Measurements from ENCODE around the gene UBASH3A. TPM values are rescaled to one million over a fixed set of nuclear protein-coding genes. Genes with fewer than 3 reads are reported as not detected.

UBASH3A gene, protein sequence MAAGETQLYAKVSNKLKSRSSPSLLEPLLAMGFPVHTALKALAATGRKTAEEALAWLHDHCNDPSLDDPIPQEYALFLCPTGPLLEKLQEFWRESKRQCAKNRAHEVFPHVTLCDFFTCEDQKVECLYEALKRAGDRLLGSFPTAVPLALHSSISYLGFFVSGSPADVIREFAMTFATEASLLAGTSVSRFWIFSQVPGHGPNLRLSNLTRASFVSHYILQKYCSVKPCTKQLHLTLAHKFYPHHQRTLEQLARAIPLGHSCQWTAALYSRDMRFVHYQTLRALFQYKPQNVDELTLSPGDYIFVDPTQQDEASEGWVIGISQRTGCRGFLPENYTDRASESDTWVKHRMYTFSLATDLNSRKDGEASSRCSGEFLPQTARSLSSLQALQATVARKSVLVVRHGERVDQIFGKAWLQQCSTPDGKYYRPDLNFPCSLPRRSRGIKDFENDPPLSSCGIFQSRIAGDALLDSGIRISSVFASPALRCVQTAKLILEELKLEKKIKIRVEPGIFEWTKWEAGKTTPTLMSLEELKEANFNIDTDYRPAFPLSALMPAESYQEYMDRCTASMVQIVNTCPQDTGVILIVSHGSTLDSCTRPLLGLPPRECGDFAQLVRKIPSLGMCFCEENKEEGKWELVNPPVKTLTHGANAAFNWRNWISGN
- not detected in 2 replicates for total RNA-seq (2014; rRNA removed; shearing (Covaris generic))

GRCh38 chr21:42403611-42404231 lies at the start of gene UBASH3A:
UBASH3A (plus strand) TSS chr21:42403902; CDS start chr21:42403946, 44 bp downstream.
- DNase-seq (ENCODE audit: low read depth), result no peak

DNA sequence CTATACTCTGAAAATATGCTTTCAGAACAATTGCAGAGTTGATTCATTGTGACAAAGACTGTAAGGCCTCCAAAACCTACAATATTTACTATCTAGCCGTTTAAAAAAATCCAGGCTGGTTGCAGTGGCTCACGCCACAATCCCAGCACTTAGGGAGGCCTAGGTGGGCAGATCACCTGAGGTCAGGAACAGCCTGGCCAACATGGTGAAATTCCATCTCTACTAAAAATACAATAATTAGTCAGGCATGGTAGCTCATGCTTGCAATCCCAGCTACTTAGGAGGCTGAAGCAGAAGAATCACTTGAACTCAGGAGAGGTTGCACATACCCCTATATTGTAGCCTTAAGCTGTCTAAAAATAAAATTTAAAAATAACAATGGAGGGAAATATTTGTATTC lies 47.7 kb upstream of the UBASH3A start:
- DNase-seq (ENCODE audit: low read depth), result no peak

DNA sequence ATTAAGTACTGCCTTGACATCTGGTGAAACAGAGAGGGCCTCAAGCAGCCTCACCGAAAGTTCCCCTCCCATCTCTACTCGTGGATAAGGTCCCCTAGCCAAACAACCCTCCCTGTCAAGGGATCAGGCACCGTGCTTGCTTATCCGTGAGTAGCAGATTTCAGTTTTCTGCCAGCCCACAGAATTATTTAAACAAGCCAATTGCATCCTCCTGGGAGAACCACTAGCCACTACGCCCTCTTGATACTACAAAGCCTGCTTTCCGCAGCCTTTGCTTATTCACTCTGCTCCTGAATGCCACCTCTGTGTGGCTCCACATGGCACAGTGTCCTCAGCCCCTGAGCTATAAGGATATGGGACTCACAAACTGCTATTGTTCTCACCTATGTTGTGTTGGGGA lies 47.1 kb upstream of the UBASH3A start:
- no peak for DNase-seq (ENCODE audit: low read depth)

DNA sequence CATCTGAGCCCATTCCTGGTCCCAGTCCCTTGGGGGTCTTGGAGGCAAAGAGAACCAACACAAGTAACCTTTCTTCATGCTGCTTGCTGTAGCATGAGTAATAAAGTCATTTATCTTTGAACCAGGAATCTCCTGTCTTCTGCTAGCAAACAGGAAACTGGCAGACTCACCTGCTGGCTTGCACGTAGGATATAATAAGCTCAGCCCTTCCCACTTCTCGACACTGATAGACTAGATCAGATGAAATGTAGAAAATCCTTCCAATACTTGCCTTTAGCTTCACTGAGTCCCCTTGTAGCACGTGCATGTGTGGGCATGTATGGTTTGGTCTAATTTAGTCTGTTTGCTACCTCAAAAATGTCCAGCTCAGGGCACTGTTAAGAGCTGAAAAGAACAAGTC lies 46.4 kb upstream of the UBASH3A start:
- no peak for DNase-seq (ENCODE audit: low read depth)

GRCh38 chr21:42358261-42358660 lies 45.4 kb upstream of the UBASH3A start:
- DNase-seq (ENCODE audit: low read depth), result no peak

- no peak for DNase-seq (ENCODE audit: low read depth)
Measured at GRCh38 chr21:42358937-42359336, 44.8 kb upstream of the UBASH3A start.

- no peak for DNase-seq (ENCODE audit: low read depth)
Measured at GRCh38 chr21:42360317-42360716, 43.4 kb upstream of the UBASH3A start.

DNA sequence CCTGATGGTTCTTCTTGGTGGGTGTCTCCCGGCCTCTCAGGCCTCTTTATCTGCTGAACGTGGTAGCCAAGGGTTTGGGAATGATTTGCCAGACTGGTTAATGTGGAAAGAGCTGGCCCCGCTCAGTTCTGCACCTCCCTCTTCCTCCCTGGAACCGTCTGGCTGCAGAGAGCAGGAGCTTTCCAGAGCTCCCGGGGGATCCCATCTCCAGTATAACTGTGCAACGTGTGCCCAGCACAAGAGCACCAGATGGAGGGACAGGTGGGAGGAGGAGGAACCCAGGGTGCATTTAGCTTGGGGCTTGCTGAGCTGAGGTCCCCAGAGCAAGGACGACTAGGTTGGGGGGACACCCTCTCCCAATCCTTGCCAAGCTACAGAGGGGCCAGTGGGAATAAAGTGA lies 42.4 kb upstream of the UBASH3A start:
- DNase-seq (ENCODE audit: low read depth), result no peak

DNA sequence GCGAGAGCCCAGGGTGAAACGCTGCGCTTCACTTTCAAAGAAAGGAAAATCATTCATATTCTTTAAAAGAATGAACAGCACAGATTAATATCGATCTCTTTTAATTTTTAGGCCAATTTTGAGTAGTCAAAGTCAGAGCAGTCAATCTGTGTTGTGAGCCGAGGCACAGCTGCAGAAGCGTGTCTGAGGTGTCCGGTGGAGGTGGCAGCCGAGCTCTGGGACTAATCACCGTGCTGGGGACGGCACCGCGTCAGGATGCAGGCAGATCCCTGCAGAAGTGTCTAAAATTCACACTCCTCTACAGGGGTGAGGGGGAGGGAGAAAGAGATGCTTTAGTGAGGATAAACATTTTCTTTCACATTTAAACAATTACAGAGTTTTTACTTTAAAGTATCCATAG lies 41.5 kb upstream of the UBASH3A start:
- DNase-seq (ENCODE audit: low read depth), result no peak

- DNase-seq (ENCODE audit: low read depth), result no peak
Measured at GRCh38 chr21:42362700-42363099, 41.0 kb upstream of the UBASH3A start.

- peak; percentile 26 for DNase-seq (ENCODE audit: low read depth)
Measured at GRCh38 chr21:42363312-42363711, 40.4 kb upstream of the UBASH3A start.

- no peak for DNase-seq (ENCODE audit: low read depth)
Measured at GRCh38 chr21:42364304-42364865, 39.3 kb upstream of the UBASH3A start.

DNA sequence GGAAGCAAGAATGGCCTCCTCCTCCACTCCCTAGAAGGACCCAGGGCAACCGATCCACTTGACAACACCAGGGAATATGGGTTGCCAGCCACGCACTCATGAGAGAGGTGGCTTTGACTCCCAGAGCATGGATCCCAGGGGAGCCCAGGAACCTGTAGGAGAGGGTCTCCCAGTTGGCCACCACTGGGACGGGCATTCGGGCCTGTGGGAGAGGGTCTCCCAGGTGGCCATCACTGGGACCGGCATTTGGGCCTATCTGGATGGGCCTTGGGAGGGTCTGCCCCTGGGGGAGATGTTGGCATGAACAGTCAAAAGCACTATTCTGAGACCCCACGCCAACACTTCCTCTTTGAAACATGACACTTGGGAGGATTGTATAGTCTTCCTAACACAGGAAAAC lies 37.9 kb upstream of the UBASH3A start:
- DNase-seq (ENCODE audit: low read depth), result no peak

DNA sequence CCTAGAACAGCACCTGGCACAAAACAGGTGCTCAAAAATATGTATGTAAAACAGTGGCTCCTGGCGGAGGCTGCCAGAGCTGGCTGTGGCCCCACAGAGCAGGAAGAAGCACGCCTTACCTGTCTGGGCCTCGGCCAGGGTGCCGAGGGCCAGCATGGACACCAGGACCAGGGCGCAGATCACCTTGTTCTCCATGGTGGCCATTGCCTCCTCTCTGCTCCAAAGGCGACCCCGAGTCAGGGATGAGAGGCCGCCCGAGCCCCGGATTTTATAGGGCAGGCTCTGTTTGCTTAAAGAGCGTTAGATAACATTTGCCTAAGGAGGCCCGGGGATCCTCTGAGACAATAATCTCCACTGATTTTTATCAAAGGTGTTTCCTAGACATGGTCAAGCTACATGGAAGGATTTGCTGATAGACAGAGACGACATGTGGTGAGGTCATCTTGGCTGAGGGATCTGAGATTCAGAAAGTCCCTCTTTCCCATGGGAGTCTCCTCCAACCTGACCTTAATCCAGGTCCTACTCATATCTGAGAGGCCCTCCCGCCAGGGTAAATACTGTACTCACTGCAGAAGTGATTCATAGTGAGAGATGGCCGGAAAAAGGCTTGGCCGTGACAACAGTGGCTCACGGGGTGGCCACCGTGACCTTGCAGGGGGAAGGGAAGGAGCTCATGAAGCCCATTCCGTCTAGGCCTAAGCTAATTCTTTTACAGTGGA lies 37.3 kb upstream of the UBASH3A start, which contains the start of gene TFF1:
Gene TFF1 (minus strand): TSS at position 244 of the 719 bp plus-strand sequence. CDS start 40 bp downstream, at position 204.
- DNase-seq (ENCODE audit: low read depth), result peak; percentile 72

DNA sequence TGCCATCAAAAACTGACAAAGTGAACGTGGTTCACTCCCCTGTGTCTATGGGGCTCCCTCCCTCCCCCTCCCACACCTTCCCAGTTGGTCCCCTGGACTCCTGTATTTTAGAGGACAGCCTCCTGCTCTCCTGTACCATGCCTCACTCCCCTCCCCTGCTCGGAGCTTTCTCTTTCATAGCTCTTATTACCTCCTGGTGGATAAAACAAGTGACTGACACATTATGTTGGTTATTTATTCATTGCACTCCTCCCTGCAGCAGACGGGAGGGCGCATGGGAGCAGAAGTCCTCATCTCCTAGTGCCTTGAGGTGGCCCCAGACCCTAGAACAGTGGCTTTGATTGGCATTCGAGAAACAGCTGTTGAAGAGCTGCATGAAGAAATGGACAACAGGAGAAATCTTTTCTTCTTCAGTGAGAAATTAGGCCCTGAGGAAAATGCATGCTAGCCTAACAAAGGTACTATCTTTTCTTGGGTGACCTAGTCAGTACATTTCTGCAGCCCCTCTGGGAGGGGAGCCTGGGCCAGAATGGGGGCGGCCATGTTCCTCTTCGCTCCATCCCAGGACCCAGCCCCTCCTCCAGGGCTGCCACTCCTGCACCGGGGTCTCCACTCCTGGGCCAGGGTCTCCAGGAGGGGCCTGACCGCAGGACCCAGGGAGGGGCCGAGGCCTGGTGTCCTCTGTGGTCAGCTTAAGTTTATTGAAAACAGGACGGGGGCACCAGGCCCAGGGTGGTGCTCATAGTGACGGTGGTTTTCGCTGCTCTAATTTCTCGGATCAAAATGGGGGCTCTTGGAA lies 36.1 kb upstream of the UBASH3A start:
- DNase-seq (ENCODE audit: low read depth), result no peak

GRCh38 chr21:42369821-42370220 lies 33.9 kb upstream of the UBASH3A start:
- no peak for DNase-seq (ENCODE audit: low read depth)

GRCh38 chr21:42370894-42371654 lies 32.6 kb upstream of the UBASH3A start:
- no peak for DNase-seq (ENCODE audit: low read depth)

- no peak for DNase-seq (ENCODE audit: low read depth)
Measured at GRCh38 chr21:42373196-42373907, 30.4 kb upstream of the UBASH3A start.

- no peak for DNase-seq (ENCODE audit: low read depth)
Measured at GRCh38 chr21:42373908-42374455, 29.7 kb upstream of the UBASH3A start.

All from M059J (cell line).